HepG2 (cell line): ENCODE results near the gene PIF1. TPM values are rescaled to one million over a fixed set of nuclear protein-coding genes. Genes with fewer than 3 reads are reported as not detected.

ENCODE experiments used
- ATAC-seq: fragments of 200-7000 bp; cut with Tn5 transposase; 3 replicates; pipeline ENCODE4 v1.9.1; 2020; ENCODE audit warnings: mild to moderate bottlenecking, moderate library complexity
- BruUV-seq: library from RNA; stranded (reverse); fragments of 400-500 nt; replicated peaks from 2 replicates; lab custom pipeline; 2021; lab: Mats Ljungman, UMichigan
- CTCF ChIA-PET: fragments of 300-600 bp; formaldehyde crosslinking; extraction: SDS; loops from one replicate; lab custom pipeline; 2021; ENCODE audit warnings: low total read pairs, inconsistent platforms, low intra/inter-chr PET ratio; lab: Yijun Ruan, JAX
- POLR2A ChIA-PET: fragments of 350-600 bp; sonication (Branson Sonifier 250); formaldehyde crosslinking; loops from one replicate; lab custom pipeline; 2020; ENCODE audit warnings: antibody characterized with exemption, inconsistent platforms; lab: Yijun Ruan, JAX
- DNase-seq: peaks from one replicate; pipeline ENCODE4 v3.0.0-alpha.2; 2015; ENCODE audit warnings: low spot score
- FAIRE-seq: peaks from 3 replicates; lab custom pipeline; 2011; peaks lifted over from hg19 to GRCh38; lab: Jason Lieb, UNC
- H2AFZ ChIP-seq: one replicate; pipeline ENCODE4 v1.6.1; 2011; ENCODE audit warnings: low read length, inconsistent platforms
- H3K27ac ChIP-seq: fragments of 300-600 bp; 3 replicates; pipeline ENCODE4 v1.8.0; 2011; ENCODE audit warnings: mixed run types, mild to moderate bottlenecking, mixed read lengths, low read length, inconsistent platforms; ENCODE audit not compliant: insufficient read depth; ENCODE audit errors: extremely low read length
- H3K27me3 ChIP-seq, 2 experiments: fragments of 200-600 bp in 1 of 2; 2 replicates in 1 of 2; 3 replicates in 1 of 2; pipeline versions ENCODE4 v1.6.0 to v1.8.0; 2011; ENCODE audit warnings: low read length in 2 of 2, mild to moderate bottlenecking in 2 of 2, moderate library complexity in 2 of 2, inconsistent platforms in 1 of 2; ENCODE audit not compliant: insufficient read depth in 2 of 2, control insufficient read depth in 1 of 2
- H3K36me3 ChIP-seq, 2 experiments: fragments of 200-600 bp in 1 of 2; replicated peaks in 1 of 2; 2 replicates in 1 of 2; 3 replicates in 1 of 2; pipeline versions ENCODE4 v1.5.1 to v1.8.0; 2011; ENCODE audit warnings: low read length in 2 of 2, inconsistent platforms in 1 of 2; ENCODE audit not compliant: insufficient read depth in 2 of 2, control insufficient read depth in 1 of 2
- H3K4me1 ChIP-seq: 2 replicates; pipeline ENCODE4 v1.5.1; 2012; ENCODE audit warnings: low read length, inconsistent platforms; ENCODE audit not compliant: insufficient read depth
- H3K4me2 ChIP-seq: 2 replicates; pipeline ENCODE4 v1.6.0; 2011; ENCODE audit warnings: low read depth, low read length, inconsistent platforms
- H3K4me3 ChIP-seq, 3 experiments: fragments of 200-600 bp in 1 of 3; sonication (generic), shearing (Covaris generic) in 1 of 3; replicated peaks in 1 of 3; 2 replicates each; pipeline ENCODE4 v1.5.1; 2011 to 2016; ENCODE audit warnings: low read length in 3 of 3, inconsistent platforms in 2 of 3, low read depth in 2 of 3, mild to moderate bottlenecking in 2 of 3, control low read depth in 1 of 3, mixed read lengths in 1 of 3; ENCODE audit not compliant: insufficient read depth in 1 of 3
- H3K79me2 ChIP-seq: one replicate; pipeline ENCODE4 v1.6.1; 2011; ENCODE audit warnings: low read length, inconsistent platforms; ENCODE audit not compliant: insufficient read depth
- H3K9ac ChIP-seq: 2 replicates; pipeline ENCODE4 v1.6.0; 2011; ENCODE audit warnings: mild to moderate bottlenecking, low read depth, low read length, inconsistent platforms; ENCODE audit not compliant: insufficient read depth
- H3K9me3 ChIP-seq: 2 replicates; pipeline ENCODE4 v1.5.1; 2012; ENCODE audit warnings: mild to moderate bottlenecking, low read length
- H4K20me1 ChIP-seq: 2 replicates; pipeline ENCODE4 v1.6.0; 2011; ENCODE audit warnings: inconsistent platforms, mild to moderate bottlenecking, low read length, moderate library complexity; ENCODE audit not compliant: insufficient read depth
- ATF3 ChIP-seq: sonication (generic); formaldehyde crosslinking; IDR thresholded peaks from 2 replicates; pipeline ENCODE4 v1.4.0; 2020; ENCODE audit warnings: missing genetic modification reagents
- KDM2A ChIP-seq: sonication (generic); formaldehyde crosslinking; IDR thresholded peaks from 2 replicates; pipeline ENCODE4 v1.4.0; 2020; ENCODE audit warnings: low read depth, missing genetic modification reagents, borderline replicate concordance
- MAFK ChIP-seq, 2 experiments: IDR thresholded peaks in 1 of 2; conservative IDR thresholded peaks in 1 of 2; 2 replicates each; pipeline ENCODE4 v1.6.1; 2011; ENCODE audit warnings: improper control_type of control experiment in 2 of 2, low read length in 2 of 2
- MNT ChIP-seq: fragments of 450-650 bp; IDR thresholded peaks from 2 replicates; pipeline ENCODE4 v1.6.1; 2016
- PLSCR1 ChIP-seq: sonication (generic); formaldehyde crosslinking; IDR thresholded peaks from 2 replicates; pipeline ENCODE4 v1.5.0; 2020; ENCODE audit warnings: missing genetic modification reagents, mild to moderate bottlenecking, borderline replicate concordance
- TBP ChIP-seq: sonication (generic); formaldehyde crosslinking; IDR thresholded peaks from 2 replicates; pipeline ENCODE4 v1.5.0; 2020; ENCODE audit warnings: missing genetic modification reagents
- TCF12 ChIP-seq, 2 experiments: fragments of 450-650 bp in 1 of 2; sonication (generic) in 1 of 2; formaldehyde crosslinking in 1 of 2; IDR thresholded peaks; 2 replicates each; pipeline versions ENCODE4 v1.6.1 to v1.8.0; 2017 to 2022; ENCODE audit warnings: antibody characterized with exemption in 1 of 2, mild to moderate bottlenecking in 1 of 2, missing genetic modification reagents in 1 of 2, moderate library complexity in 1 of 2
- ZNF10 ChIP-seq: sonication (generic); formaldehyde crosslinking; IDR thresholded peaks from 2 replicates; pipeline ENCODE4 v1.4.0; 2020; ENCODE audit warnings: mild to moderate bottlenecking, low read depth, missing genetic modification reagents, borderline replicate concordance
- ZNF142 ChIP-seq: sonication (generic); formaldehyde crosslinking; IDR thresholded peaks from 2 replicates; pipeline ENCODE4 v1.4.0; 2020; ENCODE audit warnings: missing genetic modification reagents
- ZNF770 ChIP-seq: sonication (generic); formaldehyde crosslinking; IDR thresholded peaks from 2 replicates; pipeline ENCODE4 v1.5.0; 2020; ENCODE audit warnings: mild to moderate bottlenecking, missing genetic modification reagents
- WGBS: methylation state at CpG from one replicate; pipeline ENCODE4 v1.1.6; 2017; ENCODE audit warnings: low lambda C conversion rate; 5-methylcytosine and 5-hydroxymethylcytosine counted together
- in situ Hi-C: cut with HindIII; loops from 2 replicates; pipeline ENCODE4 v1.10.0; 2017; ENCODE audit warnings: low pct_unique_long_range_greater_than_20kb; ENCODE audit not compliant: extremely low pct_ligation_motif_present
- intact Hi-C: fragments of 100-400 bp; cut with micrococcal nuclease; formaldehyde crosslinking; loops from one replicate; pipeline ENCODE4 v1.10.0; 2022; ENCODE audit not compliant: unreplicated experiment
- polyA plus RNA-seq, 8 experiments: library from polyadenylated mRNA; depleted of rRNA in 3 of 8; stranded (reverse) in 7 of 8; unstranded in 1 of 8; fragments of >200 nt; fragmentation: Illumina TruSeq in 4 of 8; extraction: Trizol in 4 of 8; gene quantifications; 2 replicates each; pipeline versions ENCODE4 v1.2.1 to v1.2.3, GENCODE V29; 2011 to 2016; ENCODE audit warnings: low read depth in 4 of 8, missing spikeins in 1 of 8, mixed read lengths in 1 of 8; ENCODE audit not compliant: insufficient read depth in 1 of 8
- total RNA-seq, 5 experiments: library from RNA; depleted of rRNA; stranded (reverse); fragments of >200 nt; fragmentation: Illumina TruSeq; extraction: Trizol; gene quantifications; 2 replicates each; pipeline ENCODE4 v1.2.3, GENCODE V29; 2016; ENCODE audit warnings: low read depth in 1 of 5

Gene PIF1
- total and polyA plus RNA-seq, 2 of the 13 experiments (the other 11 are each of a cell fraction or from before 2014, with no cell fraction given) = 18.5 to 19.7 TPM

- CTCF ChIA-PET = interaction anchor here (0.6 to 3.0 kb wide), 3 partner anchors 26 to 615 kb away, joined by 3 to 46 read pairs (median 5); no protein-coding TSS in a partner anchor
- Histone ChIP-seq H3K27ac (no peak overlapping the region), H3K4me1 (peaks cover 29% of the 10 kb centered on the region), H3K4me3 (no peak overlapping the region), H3K9ac (no peak overlapping the region), H3K27me3 (peaks cover 1 to 17% of the 10 kb centered on the region in 2 experiments; a peak in 2 of 5 replicates), H3K4me2 (no peak overlapping the region), H3K79me2 (no peaks in the 10 kb centered on the region), H3K36me3 (no peaks in the 10 kb centered on the region), H2AFZ (no peak overlapping the region), H4K20me1 (peaks cover 6% of the 10 kb centered on the region; the same call in 1 of the 2 replicates), H3K9me3 (no peaks in the 10 kb centered on the region)
- no TSS peak for BruUV-seq
- 20% methylated on average over 9 of the region's 14 CpGs for WGBS
- POLR2A ChIA-PET = interaction anchor here (2.3 kb wide), 1 partner anchor 78 kb away, joined by 8 read pairs; no protein-coding TSS in a partner anchor
- ATAC-seq (peak; percentile 76), FAIRE-seq (peak; percentile 77), DNase-seq (peak; percentile 61)
- in situ Hi-C loops = loop anchor here (5.0 kb wide), 1 partner anchor 78 kb away; no protein-coding TSS in a partner anchor
- intact Hi-C loops = loop anchor here (1.0 to 5.0 kb wide), 2 partner anchors 79 to 123 kb away; no protein-coding TSS in a partner anchor
- no peak for TF ChIP-seq ZNF142 (CRISPR knock-in tag)
- no peak for TF ChIP-seq ZNF10
- TF ChIP-seq MNT = no peak
- TF ChIP-seq TBP (CRISPR knock-in tag) = no peak
- no peak for TF ChIP-seq PLSCR1
- TF ChIP-seq MAFK (conservative IDR thresholded peaks at IDR 0.05 in 1 of 2, IDR thresholded peaks at IDR 0.05 in 1 of 2; ENCODE audit: low read length in 2 of 2) = no peak
- no peak for TF ChIP-seq ZNF770 (CRISPR knock-in tag)
- TF ChIP-seq KDM2A (CRISPR knock-in tag) = peak; percentile 58; the same call in 1 of the 2 replicates
- no peak for TF ChIP-seq ATF3
- no peak for TF ChIP-seq TCF12 (IDR thresholded peaks at IDR 0.05)
- no peak for TF ChIP-seq TCF12 (CRISPR knock-in tag; IDR thresholded peaks at IDR 0.05)
Observed at GRCh38 chr15:64809649-64810496, 15.6 kb downstream of the PIF1 start.
